ENCODE data around the gene KCNJ11.
A peak's percentile ranks its signal among the peaks of the same experiment; 100 is the strongest.
"Not testable (repeated sequence)": the region's sequence is repeated elsewhere in the genome, so short reads cannot be mapped to it uniquely, and the experiment has no call there.

The KCNJ11 gene

GRCh38 chr11:17388609-17389210, at the start of gene KCNJ11:
KCNJ11 (minus strand) TSS chr11:17388659; CDS start chr11:17388091, 568 bp downstream.
- DNase-seq (ENCODE audit: low spot score), result no peak

GRCh38 chr11:17437366-17437765, 48.9 kb upstream of the KCNJ11 start:
- DNase-seq (ENCODE audit: low spot score), result no peak

DNA sequence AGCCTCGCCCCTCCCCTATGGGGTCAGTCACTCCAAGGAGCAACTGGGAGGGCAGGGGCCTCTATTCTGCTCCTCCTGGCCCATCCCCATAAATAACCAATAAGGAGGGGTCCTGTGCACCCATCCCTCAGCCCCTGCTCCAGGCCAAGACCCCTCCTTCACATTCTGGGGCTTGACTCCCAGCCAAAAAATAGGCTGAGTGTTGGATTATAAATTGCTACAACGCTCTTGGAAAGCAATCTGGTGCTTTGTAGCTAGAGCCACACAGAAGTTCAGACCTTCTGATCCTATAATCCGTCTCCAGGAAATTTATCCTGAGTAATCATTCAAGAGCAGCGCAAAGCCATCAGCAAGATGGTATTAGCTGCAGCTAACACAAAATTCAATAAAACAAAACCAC, 45.6 kb upstream of the KCNJ11 start:
- DNase-seq (ENCODE audit: low spot score), result no peak

DNA sequence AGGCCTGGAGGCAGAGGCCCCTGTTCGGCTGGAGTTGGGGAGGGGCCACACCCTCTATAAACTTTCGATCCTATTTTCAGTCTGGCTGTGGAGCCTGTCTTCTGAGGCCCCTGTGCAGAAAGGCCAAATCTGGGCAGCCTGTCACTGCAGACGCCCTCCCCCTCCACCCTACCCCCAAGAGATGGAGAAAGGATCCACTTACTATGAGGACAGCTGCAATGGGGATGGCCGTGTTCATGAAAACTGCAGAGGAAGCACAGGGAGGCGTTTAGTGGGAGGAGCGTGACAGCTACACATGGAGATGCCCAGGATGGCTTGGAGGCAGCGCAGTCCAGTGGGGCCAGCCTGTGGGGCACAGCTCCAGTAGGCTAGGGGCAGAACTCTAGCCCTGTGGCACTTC, 43.5 kb upstream of the KCNJ11 start:
- DNase-seq (ENCODE audit: low spot score), result no peak

GRCh38 chr11:17431139-17431538, 42.7 kb upstream of the KCNJ11 start:
- DNase-seq (ENCODE audit: low spot score), result no peak

GRCh38 chr11:17430616-17431015, 42.2 kb upstream of the KCNJ11 start:
- no peak for DNase-seq (ENCODE audit: low spot score)

DNA sequence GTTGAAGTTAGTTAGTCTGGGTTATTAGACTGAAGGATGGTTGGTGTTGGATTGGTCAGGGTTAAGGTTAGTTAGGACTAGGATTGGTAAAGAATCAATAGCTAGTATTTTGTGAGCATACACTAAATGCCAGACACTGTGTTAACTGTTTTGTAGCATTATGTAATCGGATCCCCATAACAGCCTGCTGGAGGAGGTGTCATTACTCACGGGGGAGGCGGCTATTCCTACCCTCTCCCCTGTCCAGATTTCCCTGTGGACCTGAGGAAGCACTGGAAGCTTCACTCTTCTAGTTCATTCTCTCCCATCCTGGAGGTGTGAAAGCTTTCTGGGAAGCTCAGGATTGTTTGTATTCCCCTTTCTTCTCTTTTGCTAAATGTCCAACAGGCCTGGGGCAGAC, 40.5 kb upstream of the KCNJ11 start:
- no peak for DNase-seq (ENCODE audit: low spot score)

DNA sequence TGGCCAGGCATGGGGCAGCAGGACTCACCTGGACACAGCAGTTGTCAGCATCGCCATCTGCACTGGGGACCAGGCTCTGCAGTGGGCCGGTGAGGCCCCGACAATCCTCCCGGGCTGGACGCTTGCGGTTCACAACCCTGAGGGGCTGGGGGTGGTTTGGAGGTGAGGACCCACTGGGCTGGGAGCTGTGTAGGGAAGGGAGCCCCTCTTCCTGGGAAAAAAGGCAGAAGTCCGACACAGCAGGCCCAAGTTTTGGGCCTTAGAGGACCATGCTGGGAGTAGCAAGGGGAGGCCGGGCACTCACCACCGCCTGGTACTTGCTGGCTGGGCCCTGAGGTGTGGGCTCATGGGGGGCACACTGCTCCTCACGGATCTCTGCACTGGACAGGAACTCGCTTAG, 39.8 kb upstream of the KCNJ11 start:
- no peak for DNase-seq (ENCODE audit: low spot score)

GRCh38 chr11:17426233-17426632, 37.8 kb upstream of the KCNJ11 start:
- not testable (repeated sequence) for DNase-seq (ENCODE audit: low spot score)

DNA sequence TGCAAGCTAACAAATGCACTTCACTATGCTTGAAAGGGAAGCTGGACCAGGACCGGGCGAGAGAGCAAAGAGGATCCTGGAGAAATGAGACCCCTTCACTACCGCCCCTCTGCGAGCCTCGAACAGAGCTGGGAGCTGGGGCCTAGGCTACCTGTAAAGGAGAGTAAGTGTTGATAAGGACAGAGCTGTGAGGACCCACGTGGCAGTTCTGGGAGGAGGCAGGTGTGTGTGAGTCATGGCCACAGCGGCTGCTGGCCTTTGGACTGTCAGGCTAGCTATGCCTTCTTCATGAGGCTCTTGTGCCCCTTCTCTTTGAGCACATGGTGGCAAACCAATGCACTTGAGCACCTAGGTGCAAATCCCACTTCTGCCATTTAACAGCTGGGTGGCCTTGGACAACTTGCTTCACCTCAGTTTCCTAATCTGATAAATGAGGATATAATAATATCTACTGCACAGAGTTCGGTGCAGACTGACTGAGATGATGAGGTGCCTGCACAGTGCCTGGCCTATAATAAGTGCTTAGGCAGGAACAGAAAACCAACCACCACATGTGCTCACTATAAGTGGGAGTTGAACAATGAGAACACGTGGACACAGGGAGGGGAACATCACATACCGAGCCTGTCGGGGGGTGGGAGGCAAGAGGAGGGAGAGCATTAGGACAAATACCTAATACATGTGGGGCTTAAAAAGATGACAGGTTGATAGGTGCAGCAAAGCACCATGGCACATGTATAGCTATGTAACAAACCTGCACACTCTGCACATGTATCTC, 35.3 kb upstream of the KCNJ11 start:
- DNase-seq (ENCODE audit: low spot score), result peak; percentile 10

- DNase-seq (ENCODE audit: low spot score), result no peak
Measured at GRCh38 chr11:17421781-17422180, 33.3 kb upstream of the KCNJ11 start.

- DNase-seq (ENCODE audit: low spot score), result no peak
Measured at GRCh38 chr11:17418444-17419081, 30.1 kb upstream of the KCNJ11 start.

- DNase-seq (ENCODE audit: low spot score), result no peak
Measured at GRCh38 chr11:17416492-17416891, 28.0 kb upstream of the KCNJ11 start.

DNA sequence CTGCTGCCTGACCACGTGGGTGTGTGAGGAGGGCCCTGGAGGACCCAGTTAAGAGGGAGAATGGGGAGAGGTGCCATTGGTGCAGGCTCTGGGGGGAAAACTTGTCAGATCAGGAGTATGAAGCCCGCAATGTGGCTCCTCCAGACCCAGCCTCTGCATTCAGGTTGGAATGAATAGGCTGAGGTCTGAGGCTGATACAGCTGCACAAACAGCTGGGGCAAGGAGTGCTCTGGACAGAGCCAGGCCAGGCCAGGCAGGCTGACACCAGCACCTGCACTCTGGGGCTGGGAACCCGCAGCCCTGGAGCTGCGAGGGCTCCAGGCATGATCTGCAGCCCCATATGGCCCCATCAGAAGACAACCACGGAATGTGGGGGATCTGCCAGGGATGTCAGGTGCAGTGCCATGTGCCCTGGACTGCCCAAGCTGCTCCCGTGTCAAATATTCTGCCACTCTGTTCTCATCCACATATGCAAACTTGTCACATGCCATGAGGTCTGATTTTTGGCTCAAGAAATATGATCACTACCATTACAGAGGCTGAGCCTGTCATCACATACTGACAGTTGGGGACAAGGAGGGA, 27.2 kb upstream of the KCNJ11 start:
- no peak for DNase-seq (ENCODE audit: low spot score)

DNA sequence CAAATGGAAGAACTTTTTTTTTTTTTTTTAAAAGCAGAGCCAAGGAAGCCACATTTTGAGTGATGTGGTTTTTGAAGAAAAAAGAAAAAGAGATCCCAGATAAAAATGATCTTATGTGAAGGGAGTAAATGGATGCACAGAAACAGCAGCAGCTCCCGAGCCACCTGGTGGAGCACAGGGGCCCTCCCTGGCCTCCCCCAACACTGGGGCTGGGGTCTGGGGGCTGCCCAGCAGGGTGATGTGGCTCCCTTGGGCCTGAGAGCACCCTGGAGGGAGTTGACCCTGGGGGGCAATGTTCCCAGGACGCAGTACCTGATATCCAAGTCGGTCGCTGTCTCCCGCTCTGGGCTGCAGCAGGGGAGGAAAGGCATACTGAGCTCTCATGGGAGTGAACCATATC, 26.5 kb upstream of the KCNJ11 start:
- no peak for DNase-seq (ENCODE audit: low spot score)

DNA sequence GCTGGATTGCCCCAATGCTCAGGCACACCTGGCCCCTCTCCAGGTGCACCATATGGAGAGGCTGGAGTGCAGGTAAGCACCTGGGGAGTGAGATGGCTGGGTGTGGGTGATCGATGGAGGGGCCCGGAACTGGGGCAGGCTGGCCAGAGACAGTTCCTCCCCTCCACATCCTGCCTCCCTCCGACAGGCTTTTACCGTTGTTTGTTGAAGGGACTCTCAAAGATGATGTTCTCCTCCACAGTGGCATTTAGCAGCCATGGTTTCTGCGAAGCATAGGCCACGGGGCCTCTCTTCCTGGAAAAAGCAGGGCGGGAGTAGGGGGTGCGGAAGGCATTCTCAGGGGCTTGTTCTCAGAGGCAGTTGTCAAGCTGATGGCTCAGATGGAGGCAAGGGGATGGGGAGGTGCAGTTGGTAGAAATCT, 25.9 kb upstream of the KCNJ11 start:
- no peak for DNase-seq (ENCODE audit: low spot score)

DNA sequence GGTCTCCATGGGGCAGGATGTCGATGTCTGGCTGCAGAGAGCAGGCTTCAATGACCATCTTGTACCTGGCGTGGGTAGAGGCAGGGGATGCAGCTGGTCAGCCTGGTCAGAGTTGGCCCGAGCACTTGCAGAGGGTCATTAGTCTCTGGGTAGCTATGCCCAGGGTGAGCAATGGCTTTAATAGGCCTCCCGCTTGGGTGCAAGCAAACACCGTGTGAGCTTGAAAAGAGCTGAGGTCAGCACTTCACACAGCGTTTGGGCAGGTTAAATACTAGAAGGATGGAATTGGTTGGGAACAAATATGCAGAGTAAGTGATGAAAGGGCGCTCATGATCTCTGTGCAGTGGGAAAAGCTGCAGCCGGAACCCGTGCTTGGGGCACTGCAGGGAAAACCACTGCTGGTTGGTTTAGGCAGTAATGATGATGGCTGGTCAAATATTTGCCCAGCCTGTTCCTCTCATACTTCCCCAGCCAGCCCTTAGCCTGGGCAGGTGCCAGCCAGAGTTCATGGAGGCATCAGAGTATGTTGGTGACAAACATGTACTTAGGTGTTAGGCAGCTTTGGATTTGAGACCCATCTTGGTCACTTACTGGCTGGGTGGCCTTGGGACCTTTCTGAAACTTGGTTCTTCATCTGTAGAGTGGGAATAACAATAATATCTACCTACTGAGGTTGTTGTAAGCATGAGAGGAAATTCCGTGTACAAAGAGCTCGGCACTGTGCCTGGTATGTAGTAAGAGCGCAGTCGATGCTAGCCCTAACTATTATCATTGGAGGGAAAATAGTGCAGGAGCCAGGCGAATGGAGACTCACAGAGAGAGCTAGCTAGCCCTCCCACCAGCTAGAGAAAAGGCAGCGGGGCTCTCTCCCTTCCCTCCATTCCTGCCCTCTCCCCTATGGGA, 25.2 kb upstream of the KCNJ11 start:
- no peak for DNase-seq (ENCODE audit: low spot score)

DNA sequence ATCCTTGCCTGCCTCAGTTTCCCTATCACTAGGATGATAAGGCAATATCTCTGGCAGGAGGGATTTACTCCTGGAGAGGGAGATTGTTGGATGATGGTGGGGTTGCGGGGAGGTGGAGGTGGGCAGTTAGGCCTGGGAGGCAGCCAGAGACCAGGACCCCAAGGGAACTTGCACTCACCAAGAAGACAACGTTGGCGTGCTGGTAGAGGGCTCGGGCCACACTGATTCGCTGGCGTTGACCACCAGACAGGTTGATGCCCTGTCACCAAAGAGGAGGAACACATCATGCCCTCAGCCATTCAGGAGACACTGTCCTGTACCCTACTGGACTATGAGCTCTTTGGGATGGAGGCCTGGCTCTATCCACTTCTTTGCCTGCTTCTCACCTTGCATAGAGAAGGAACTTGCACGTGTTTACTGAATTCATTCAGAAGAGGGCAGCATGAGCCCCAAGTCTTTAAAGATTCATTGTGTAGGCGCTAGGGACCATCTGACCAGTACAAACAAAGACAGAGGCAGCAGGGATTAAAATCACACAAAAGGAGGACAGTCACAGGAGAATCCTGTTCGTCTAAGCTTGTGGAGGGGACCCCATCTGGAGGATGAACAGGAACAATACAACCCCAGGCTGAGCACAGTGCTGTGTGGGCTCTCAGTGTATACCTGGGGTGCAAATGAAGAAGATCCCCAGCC, 24.2 kb upstream of the KCNJ11 start:
- DNase-seq (ENCODE audit: low spot score), result no peak

- DNase-seq (ENCODE audit: low spot score), result no peak
Measured at GRCh38 chr11:17411418-17411817, 23.0 kb upstream of the KCNJ11 start.

GRCh38 chr11:17410606-17411379, 22.3 kb upstream of the KCNJ11 start:
- no peak for DNase-seq (ENCODE audit: low spot score)

GRCh38 chr11:17408641-17409040, 20.2 kb upstream of the KCNJ11 start:
- DNase-seq (ENCODE audit: low spot score), result no peak
